GM18873 (cell line): ENCODE measurements around the gene SLC4A1AP.

Source experiments
- ATAC-seq: cut with Tn5 transposase; IDR thresholded peaks from one replicate; pipeline ENCODE4 v1.9.1; 2021; ENCODE audit warnings: mild to moderate bottlenecking, moderate library complexity, moderate number of reproducible peaks; ENCODE audit not compliant: unreplicated experiment, low FRiP score

The SLC4A1AP gene

GRCh38 chr2:27736890-27737204 lies 73.2 kb downstream of the SLC4A1AP start:
- ATAC-seq: no peak

- ATAC-seq: no peak
Measured at GRCh38 chr2:27737676-27738348, 74.1 kb downstream of the SLC4A1AP start.

- no peak for ATAC-seq
Measured at GRCh38 chr2:27738349-27739057, 74.8 kb downstream of the SLC4A1AP start.

- ATAC-seq: no peak
Measured at GRCh38 chr2:27739058-27739373, 75.3 kb downstream of the SLC4A1AP start.

- ATAC-seq: no peak
Measured at GRCh38 chr2:27741673-27742072, 78.0 kb downstream of the SLC4A1AP start.

- no peak for ATAC-seq
Measured at GRCh38 chr2:27742571-27742970, 78.9 kb downstream of the SLC4A1AP start.
